Esophagus (tissue), 2 donors: Measurements from ENCODE around the gene CLIP1. TPM values are rescaled to one million over a fixed set of nuclear protein-coding genes. Genes with fewer than 3 reads are reported as not detected.

ENCODE experiments used
- H3K27ac ChIP-seq, 2 donors: one replicate each; pipeline ENCODE4 v1.5.1; 2013; ENCODE audit warnings: low read depth in 2 of 2, mild to moderate bottlenecking in 2 of 2, inconsistent platforms in 1 of 2, low read length in 1 of 2, moderate library complexity in 1 of 2
- H3K27me3 ChIP-seq, 2 donors: one replicate each; pipeline ENCODE4 v1.6.1; 2013; ENCODE audit warnings: low read length in 2 of 2, control low read depth in 1 of 2, mild to moderate bottlenecking in 1 of 2; ENCODE audit not compliant: insufficient read depth in 2 of 2, control insufficient read depth in 1 of 2
- H3K36me3 ChIP-seq, 2 donors: one replicate each; pipeline ENCODE4 v1.6.1; 2013; ENCODE audit warnings: low read length in 1 of 2; ENCODE audit not compliant: control insufficient read depth in 2 of 2, insufficient read depth in 2 of 2
- H3K4me1 ChIP-seq, 2 donors: one replicate each; pipeline ENCODE4 v1.6.1; 2013; ENCODE audit warnings: low read length in 1 of 2; ENCODE audit not compliant: control insufficient read depth in 2 of 2, insufficient read depth in 2 of 2
- H3K4me3 ChIP-seq, 2 donors: one replicate each; pipeline ENCODE4 v1.5.1; 2013; ENCODE audit warnings: low read length in 2 of 2, mild to moderate bottlenecking in 2 of 2, low read depth in 1 of 2, moderate library complexity in 1 of 2
- H3K9me3 ChIP-seq, 2 donors: one replicate each; pipeline ENCODE4 v1.6.1; 2013; ENCODE audit warnings: mild to moderate bottlenecking in 2 of 2, low read depth in 1 of 2, low read length in 1 of 2, moderate library complexity in 1 of 2; ENCODE audit not compliant: control insufficient read depth in 2 of 2, insufficient read depth in 1 of 2
- WGBS, 2 donors: extraction: QIAGEN DNeasy Blood & Tissue Kit; methylation state at CpG; one replicate each; pipeline ENCODE4 v1.1.7; 2013; 5-methylcytosine and 5-hydroxymethylcytosine counted together
- polyA plus RNA-seq, 2 donors: library from polyadenylated mRNA; stranded (reverse); fragments of 200-250 nt; gene quantifications; one replicate each; pipeline ENCODE4 v1.2.3, GENCODE V29; 2013
- donor health status: healthy with polysubstance abuse.
- donor health status: Bipolar disorder and iron deficiency.

The CLIP1 gene
- polyA plus RNA-seq, 2 donors = 50.0 to 52.3 TPM

DNA sequence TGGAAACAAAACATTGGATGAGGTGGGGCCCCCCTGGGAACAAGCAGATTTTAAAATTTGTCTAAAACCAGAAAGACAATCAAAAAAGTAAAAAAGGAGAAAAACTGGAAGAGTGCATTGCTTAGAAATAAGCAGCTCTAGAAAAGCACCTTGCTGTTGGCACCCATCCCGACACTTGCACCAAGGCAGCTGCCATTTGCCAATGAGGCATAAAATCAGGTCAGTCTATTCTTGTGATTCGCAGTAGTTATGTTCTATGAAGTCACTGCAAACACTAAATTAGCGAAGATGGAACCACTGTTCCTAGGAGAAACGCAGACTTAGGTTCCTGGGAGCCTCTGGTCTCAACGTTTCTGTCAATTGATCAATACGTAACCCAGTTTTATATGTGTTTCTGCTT is 172.4 kb downstream of the CLIP1 start:
- no peaks in the 10 kb centered on the region for H3K4me1 ChIP-seq
- H3K36me3 ChIP-seq = peaks cover 8% of the 10 kb centered on the region in 2 donors
- H3K27ac ChIP-seq = no peak overlapping the region
- no peaks in the 10 kb centered on the region for H3K27me3 ChIP-seq
- H3K9me3 ChIP-seq = no peaks in the 10 kb centered on the region
- H3K4me3 ChIP-seq = no peak overlapping the region
- WGBS, 2 donors = 92 to 93% methylated on average over 6 of the region's 6 CpGs

DNA sequence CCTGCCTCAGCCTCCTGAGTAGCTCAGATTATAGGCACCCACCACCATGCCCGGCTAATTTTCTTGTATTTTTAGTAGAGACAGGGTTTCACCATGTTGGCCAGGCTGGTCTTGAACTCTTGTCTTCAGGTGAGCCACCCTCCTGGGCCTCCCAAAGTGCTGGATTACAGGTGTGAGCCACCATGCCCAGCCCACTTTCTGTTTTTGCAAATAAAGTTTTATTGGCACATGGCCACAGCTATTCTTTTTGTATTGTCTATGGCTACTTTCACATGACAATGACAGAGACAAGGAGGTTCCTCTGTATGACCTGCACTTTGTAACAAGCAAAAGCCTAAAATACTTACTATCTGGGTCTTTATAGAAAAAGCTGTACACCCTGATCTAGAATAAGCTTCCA is 176.9 kb downstream of the CLIP1 start:
- H3K27me3 ChIP-seq = no peaks in the 10 kb centered on the region
- H3K9me3 ChIP-seq = no peaks in the 10 kb centered on the region
- 87 to 91% methylated on average over 1 of the region's 1 CpG for WGBS, 2 donors
- H3K4me1 ChIP-seq = no peaks in the 10 kb centered on the region
- peaks cover 2 to 11% of the 10 kb centered on the region in 2 donors for H3K36me3 ChIP-seq
- no peak overlapping the region for H3K4me3 ChIP-seq
- no peak overlapping the region for H3K27ac ChIP-seq

DNA sequence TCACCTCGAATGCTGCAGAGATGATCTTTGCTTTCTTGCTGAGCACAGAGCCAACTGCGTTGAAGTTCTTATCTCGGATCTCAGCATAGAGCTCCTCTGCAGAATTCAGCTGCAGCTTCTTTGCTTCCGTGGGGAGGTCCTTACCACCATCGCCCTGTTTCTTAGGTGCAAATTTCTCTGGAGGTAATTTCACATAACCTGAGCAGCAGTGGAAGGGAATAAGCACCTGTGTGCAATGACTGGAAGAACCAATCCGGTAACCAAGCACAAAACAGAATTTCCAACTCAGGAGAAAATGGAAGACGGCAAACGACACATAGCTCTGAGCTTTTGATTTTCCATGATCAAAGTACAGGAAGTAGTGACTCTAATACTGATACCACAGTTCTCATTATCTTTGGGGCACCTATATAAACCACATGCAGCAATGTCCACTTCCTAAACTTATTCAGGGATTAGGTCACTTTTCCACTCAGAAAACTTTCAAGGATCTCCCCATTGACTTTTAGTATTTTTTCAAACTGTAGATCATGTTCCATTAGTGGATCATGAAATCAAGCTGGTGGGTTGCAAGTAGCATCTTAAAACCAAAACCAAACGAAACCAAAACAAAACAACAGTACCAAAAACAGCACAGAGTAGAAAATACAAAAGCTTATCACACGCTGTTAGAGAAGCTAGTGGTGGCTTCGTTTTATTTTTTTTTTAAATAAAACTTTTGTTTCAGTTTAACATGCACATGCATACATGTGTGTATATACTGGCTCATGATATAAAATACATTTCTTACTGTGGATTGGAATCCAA is 177.7 kb downstream of the CLIP1 start:
- H3K27ac ChIP-seq = peak overlapping the region in 1 of 2 donors; percentile 9
- H3K36me3 ChIP-seq = peaks cover 0 to 9% of the 10 kb centered on the region in 2 donors
- H3K4me3 ChIP-seq = no peak overlapping the region
- 76 to 78% methylated on average over 11 of the region's 11 CpGs for WGBS, 2 donors
- no peaks in the 10 kb centered on the region for H3K9me3 ChIP-seq
- H3K27me3 ChIP-seq = no peaks in the 10 kb centered on the region
- H3K4me1 ChIP-seq = no peaks in the 10 kb centered on the region

DNA sequence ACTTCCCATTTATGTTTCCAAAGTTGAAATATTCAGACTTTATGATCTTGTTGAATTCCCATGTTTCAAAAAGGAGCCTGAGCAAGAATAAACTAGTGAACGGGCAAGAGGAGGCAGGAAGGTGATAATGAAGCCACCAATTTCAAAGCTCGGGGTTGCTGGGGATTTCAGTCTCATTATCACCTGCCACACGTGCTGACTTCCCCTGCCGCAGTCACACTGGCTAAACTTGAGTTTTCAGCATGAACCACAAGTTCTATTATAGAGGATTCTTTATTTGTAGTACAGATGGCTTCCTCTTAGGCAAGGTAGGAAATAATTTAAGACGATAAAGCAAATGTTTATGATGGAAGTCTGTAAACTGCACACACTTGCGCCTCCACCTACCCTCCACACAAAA is 178.5 kb downstream of the CLIP1 start:
- 80 to 83% methylated on average over 6 of the region's 6 CpGs for WGBS, 2 donors
- peaks cover 0 to 9% of the 10 kb centered on the region in 2 donors for H3K36me3 ChIP-seq

DNA sequence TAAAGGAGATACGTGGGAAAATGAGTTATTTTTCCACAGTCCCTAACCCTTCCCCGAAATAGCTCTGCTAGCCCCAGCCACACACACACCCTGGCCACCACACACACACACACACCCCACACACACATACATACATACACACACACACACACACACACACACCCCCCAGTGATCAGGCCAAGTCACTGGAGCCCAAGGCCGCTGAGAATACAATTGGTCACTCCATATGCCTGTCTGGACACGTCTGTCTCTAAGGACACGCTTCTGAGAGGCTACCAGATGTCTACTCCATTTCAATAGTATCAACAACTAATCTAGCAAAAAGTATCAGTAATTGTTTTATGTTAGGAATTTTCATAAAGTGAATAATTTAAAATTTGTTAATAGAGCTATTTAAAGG is 183.6 kb downstream of the CLIP1 start:
- H3K4me1 ChIP-seq = no peaks in the 10 kb centered on the region
- H3K27me3 ChIP-seq = no peaks in the 10 kb centered on the region
- peaks cover 3 to 9% of the 10 kb centered on the region in 2 donors for H3K36me3 ChIP-seq
- no peak overlapping the region for H3K27ac ChIP-seq
- no peak overlapping the region for H3K4me3 ChIP-seq
- WGBS, 2 donors = 89 to 92% methylated on average over 5 of the region's 5 CpGs
- H3K9me3 ChIP-seq = no peaks in the 10 kb centered on the region

More for the DNA sequence above, 178.5 kb downstream of the CLIP1 start:
- Histone ChIP-seq H3K27ac (no peak overlapping the region), H3K4me1 (no peaks in the 10 kb centered on the region), H3K9me3 (no peaks in the 10 kb centered on the region), H3K27me3 (no peaks in the 10 kb centered on the region), H3K4me3 (no peak overlapping the region)

DNA sequence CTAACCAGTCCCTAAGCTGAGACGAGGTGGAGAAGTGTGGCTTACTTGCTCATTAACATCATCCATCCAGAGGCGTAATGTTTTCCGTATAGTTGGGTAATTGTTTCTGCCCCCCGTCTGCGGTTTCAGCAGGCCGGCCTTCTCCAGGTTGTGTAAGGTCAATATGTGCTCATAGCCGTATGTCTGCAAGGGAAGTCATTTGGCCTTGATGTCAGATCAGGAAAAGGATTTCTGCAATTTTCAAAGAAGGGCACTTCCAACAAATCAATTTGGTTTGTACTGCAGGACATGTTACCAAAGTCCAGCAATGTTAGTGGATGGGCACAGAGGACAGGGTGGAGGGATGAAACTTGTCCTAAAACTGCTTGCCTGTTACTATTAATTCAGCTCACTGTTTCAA is 186.7 kb downstream of the CLIP1 start:
- H3K27ac ChIP-seq = no peak overlapping the region
- WGBS, 2 donors = 87 to 88% methylated on average over 7 of the region's 7 CpGs
- no peaks in the 10 kb centered on the region for H3K27me3 ChIP-seq
- H3K4me3 ChIP-seq = no peak overlapping the region
- no peaks in the 10 kb centered on the region for H3K9me3 ChIP-seq
- H3K36me3 ChIP-seq = peaks cover 9 to 13% of the 10 kb centered on the region in 2 donors
- H3K4me1 ChIP-seq = no peaks in the 10 kb centered on the region

DNA sequence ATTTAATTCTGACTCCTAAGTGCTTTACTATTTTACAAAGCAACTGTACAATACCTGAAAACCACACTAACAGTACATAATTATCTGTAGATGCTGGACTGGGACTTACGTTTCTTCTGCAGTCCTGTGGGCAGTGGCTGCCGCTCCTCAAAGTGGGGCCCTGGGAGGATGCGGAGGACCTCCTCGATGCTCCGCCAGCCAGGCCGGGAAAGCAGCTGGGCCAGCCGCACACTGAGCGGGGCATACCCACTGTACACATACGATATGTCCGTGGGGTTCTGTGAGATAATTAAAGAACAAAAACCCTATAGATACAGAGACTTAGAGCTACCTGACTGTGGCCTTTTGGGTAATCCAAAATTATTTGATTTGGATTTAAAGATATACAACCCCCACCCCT is 189.8 kb downstream of the CLIP1 start:
- Histone ChIP-seq H3K9me3 (no peaks in the 10 kb centered on the region), H3K36me3 (peaks cover 11 to 15% of the 10 kb centered on the region in 2 donors), H3K4me3 (no peak overlapping the region), H3K27ac (no peak overlapping the region), H3K4me1 (no peaks in the 10 kb centered on the region), H3K27me3 (no peaks in the 10 kb centered on the region)
- 93 to 95% methylated on average over 10 of the region's 10 CpGs for WGBS, 2 donors

DNA sequence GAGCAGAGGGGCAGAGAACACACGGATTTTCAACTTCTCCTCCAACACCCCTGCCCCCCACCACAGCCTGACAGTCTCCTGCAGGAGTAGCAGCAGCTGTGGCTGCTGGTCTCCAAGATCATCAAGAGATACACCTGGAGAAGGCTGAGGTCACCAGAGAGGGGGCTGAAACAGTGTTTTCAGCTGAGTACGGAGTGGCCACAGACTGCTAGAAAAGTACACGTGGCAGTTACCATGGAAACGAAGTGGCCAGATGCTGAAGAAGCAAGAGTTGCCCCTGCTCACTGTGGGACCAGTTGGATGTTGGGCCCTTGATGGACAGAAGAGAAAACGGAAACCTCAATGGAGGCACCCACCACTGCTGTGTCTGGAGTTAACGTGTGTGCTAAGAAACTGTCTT is 191.7 kb downstream of the CLIP1 start:
- H3K27me3 ChIP-seq = no peaks in the 10 kb centered on the region
- peaks cover 11 to 14% of the 10 kb centered on the region in 2 donors for H3K36me3 ChIP-seq
- peaks cover 3 to 11% of the 10 kb centered on the region in 2 donors for H3K4me1 ChIP-seq
- peaks cover 0 to 2% of the 10 kb centered on the region in 2 donors for H3K9me3 ChIP-seq
- no peak overlapping the region for H3K4me3 ChIP-seq
- H3K27ac ChIP-seq = no peak overlapping the region
- WGBS, 2 donors = 73 to 79% methylated on average over 6 of the region's 6 CpGs

DNA sequence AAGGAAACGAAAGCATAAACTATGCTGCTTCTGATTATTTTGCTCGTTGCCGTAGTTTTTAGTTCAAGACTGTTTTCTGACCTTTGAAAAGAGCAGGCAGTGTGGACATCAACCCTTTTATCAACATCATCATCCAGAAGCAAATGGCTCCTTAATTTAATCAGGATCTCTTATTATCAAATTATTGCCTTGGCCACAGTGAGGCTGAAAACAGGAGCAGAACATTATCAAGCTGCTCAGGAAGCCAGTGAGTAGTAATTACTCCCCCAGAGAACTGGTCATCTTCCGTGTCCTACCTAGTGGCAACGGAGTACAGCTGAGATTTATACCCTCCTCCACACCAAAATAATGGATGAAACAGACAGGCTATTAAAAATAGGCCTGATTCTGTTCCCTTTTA is 194.4 kb downstream of the CLIP1 start:
- no peaks in the 10 kb centered on the region for H3K27me3 ChIP-seq
- H3K4me1 ChIP-seq = peaks cover 3 to 13% of the 10 kb centered on the region in 2 donors
- peaks cover 6% of the 10 kb centered on the region in 2 donors for H3K36me3 ChIP-seq
- H3K27ac ChIP-seq = no peak overlapping the region
- H3K4me3 ChIP-seq = no peak overlapping the region
- WGBS, 2 donors = 91% methylated on average over 5 of the region's 5 CpGs
- peaks cover 0 to 2% of the 10 kb centered on the region in 2 donors for H3K9me3 ChIP-seq

DNA sequence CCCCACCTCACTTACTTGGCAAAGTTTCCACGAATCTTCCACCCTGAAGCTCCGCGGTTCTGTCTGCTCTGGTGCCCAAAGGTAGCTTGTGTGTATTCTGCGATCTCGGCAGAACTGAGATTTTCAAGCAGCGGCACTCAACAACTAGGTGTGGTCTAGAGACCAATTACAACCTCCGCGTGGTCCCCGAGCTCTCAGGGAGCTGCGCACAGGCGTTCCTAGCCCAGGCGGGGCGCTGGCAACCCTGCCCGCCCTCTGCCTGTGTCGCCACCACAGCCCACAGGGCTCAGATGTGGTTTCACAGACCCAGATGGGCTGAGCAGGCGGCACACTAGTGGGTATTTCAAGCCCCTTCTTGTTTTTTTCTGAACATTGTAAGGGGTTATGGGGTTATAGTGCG is 195.1 kb downstream of the CLIP1 start:
- Histone ChIP-seq H3K27ac (no peak overlapping the region), H3K36me3 (peaks cover 6 to 9% of the 10 kb centered on the region in 2 donors), H3K27me3 (no peaks in the 10 kb centered on the region), H3K9me3 (peaks cover 0 to 2% of the 10 kb centered on the region in 2 donors), H3K4me3 (no peak overlapping the region), H3K4me1 (peaks cover 3 to 13% of the 10 kb centered on the region in 2 donors)
- WGBS, 2 donors = 85 to 86% methylated on average over 17 of the region's 17 CpGs
